HG03159 (cell line): ENCODE measurements around the gene CLN6.
A peak's percentile ranks its signal among the peaks of the same experiment; 100 is the strongest.
"Not testable (repeated sequence)": the region's sequence is repeated elsewhere in the genome, so short reads cannot be mapped to it uniquely, and the experiment has no call there.

Source experiments
- ATAC-seq: cut with Tn5 transposase; IDR thresholded peaks from one replicate; pipeline ENCODE4 v1.9.1; 2021; ENCODE audit warnings: mild to moderate bottlenecking, moderate library complexity; ENCODE audit not compliant: unreplicated experiment

CLN6 gene

DNA sequence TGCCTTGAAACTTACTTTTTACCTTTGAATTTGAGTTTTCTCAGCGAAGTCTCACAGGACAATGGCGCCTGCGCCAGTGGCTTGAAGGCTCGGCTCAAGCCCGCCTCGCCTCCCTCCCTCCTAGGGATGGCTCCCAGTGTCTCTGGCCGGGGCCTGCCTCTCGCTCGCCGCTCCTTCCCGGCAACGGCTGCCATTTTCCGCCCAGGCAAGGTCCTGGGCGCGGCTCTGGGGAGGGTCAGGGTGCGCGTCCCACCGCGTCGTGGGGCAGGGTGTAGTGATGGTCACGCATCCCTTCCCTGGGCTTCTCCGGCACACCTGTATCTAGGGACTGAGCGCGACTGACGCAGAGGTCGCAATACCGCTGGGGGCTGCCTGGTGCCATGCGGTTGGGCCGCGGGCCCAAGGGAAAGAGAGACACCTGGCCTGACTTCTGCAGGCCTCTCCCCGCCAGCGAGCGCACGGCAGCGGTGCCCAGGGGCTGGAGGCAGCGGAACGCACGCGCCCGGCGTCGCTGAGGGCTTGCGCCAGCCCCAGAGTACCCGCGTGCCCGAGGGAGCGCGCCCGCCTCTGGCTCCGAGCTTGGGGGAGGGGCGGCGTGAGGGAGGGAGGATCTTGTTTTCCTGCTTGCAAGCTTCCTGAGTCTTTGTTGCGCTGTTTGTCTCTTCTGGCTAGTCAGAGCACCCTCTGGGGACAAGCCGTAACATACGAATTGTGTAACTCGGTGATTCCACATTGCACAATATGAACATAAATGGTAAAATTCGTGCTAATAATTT is 27.3 kb upstream of the CLN6 start:
- ATAC-seq: no peak

DNA sequence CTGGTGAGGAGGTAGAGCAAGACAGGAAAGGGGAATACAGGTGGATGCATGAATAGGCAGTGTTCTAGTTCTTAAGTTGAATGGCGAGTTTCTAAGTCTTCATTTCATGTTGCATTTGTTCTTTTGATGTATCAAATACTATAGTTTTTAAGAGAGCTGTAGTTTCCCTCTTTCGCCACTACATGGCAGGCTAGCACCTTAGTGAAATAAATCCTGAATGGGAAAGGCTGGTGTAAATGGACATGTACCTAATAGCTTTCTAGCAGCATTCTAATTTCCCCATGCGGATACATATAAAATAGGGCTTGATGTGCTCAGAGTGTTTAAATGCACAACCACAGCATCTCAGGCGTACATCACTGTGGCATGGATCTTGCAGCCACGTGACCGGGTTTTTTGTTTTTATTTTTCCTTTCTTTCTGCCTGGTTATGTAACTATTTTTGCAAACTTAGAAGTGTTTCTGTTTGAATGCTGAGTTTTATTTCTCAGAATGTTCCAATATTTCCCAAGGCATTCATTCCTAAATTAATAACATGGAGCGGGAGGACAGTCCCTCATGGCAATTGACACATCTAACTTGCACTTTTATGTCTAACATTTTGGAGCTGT is 23.5 kb upstream of the CLN6 start:
- ATAC-seq: no peak

DNA sequence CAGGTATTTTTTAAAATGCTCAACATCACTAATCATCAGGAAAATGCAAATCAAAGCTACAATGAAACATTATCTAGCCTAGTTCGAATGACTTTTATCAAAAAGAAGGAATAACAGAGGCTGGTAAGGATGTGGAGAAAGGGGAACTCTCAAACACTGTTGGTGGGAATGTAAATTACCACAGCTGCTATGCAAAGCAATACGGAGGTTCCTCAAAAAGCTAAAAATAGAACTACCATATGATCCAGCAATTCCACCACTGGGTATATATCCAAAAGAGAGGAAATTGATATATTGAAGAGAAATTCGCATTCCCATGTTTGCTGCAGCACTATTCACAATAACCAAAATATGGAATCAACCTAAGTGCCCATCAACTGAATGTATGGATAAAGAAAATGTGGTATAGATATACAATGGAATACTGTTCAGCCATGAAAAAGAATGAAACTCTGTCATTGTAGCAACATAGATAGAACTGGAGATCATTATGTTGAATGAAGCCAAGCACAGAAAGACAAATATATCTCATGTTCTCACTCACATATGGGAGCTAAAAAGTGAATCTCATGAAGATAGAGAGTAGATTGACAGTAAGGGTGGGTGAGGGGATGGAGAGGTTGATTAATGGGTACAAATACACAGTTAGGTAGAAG is 19.7 kb upstream of the CLN6 start:
- no peak for ATAC-seq

DNA sequence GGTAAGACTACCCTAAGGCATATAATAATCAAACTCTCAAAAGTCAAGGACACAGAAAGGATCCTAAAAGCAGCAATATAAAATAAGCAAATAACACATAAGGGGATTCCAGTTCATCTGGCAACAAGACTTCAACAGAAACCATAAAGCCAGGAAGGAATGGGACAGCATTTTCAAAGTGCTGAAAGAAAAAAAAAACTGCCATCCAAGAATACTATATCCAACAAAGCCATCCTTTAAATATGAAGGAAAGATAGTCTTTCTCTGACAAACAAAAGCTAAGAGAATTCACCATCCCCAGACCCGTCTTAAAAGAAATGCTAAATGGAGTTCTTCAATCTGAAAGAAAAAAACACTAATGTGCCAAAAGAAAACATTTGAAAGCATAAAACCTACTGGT is 14.7 kb upstream of the CLN6 start:
- no peak for ATAC-seq

DNA sequence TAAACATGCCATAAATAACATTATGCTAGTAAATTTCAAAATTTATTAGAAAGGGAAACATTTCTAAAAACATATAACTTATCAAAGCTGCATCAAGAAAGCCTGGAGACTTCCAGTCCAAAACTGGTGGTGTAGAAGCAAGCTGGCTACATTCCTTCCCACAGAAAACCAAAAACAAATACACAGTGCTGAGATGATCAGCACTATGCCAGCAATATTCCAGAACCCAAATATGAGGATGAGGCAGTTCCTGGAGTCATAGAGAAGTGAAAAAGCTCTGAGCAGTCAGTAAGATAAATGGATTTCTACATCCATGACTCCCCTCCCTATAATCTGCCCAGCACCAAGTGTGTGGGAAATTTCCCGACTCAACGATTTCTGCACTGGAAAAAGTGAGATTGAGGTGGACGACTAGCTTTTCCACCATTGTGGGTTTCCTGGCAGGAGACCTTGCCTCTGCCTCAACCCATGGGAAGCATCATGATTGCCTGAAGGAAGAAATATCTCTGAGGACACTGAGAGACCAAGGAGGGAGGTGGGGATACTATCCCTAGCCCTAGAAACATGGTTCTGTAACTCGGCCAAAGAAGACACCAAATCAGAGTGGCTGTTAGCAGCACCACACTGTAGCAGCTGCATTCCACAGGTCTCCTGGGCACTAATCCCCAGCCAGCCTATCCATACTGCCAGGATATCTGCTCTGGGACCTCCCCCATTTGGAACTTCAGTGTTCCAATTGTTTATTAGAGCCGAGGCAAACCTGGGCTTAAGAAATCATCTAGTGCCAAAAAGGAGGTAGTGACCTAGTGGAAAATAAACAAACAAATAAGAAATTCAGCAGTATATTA is 11.8 kb upstream of the CLN6 start:
- ATAC-seq: no peak

DNA sequence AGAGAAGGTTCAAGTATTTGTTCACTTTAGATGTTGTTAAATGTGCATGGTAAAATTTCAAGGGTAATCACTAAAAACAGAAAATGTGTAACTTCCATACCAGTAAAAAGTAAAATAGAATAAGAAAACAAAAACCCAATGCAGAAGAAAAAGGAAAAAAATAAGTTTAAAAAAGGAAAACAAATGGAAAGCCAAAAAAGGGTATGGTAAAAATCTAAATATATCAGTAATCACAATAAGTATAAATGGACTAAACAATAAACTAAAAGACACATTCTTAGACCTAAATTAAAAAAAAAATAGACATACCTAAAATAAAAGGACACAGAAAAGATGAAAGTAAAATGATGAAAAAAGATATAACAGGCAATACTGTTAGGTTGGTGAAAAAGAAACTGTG is 9.5 kb upstream of the CLN6 start:
- no peak for ATAC-seq

DNA sequence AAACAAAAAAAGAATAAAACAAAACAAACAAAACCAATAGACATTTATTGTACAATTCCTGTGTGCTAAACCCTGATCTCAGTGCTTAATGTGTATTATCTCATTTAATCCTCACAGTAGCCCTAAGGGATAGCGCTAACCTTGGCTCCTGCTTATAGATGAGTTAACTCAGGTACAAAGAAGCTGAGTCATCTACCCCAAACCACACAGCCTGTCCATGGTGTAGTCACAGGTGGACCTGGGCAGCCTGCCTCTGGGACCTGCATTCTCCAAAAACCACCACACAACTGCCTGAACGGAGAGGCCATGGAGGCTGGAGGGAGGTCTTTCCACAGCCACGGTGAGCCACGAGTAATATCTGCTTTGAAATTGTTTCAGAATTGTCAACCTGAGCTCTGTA is 5.5 kb upstream of the CLN6 start:
- ATAC-seq: no peak

DNA sequence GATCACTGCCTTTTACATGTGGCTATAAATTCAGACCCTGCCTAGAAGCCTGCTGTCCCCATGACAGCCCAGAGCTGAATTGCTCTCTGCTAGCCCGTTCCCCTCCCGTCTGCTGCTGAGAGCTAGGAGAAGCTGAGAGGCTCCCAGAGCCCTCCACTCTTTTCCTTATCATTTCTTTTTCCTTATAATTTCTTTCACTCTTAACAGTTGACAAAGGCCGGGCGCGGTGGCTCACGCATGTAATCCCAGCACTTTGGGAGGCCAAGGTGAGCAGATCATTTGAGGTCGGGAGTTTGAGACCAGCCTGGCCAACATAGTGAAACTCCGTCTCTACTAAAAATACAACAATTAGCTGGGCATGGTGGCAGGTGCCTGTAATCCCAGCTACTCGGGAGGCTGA is 5.0 kb upstream of the CLN6 start:
- not testable (repeated sequence) for ATAC-seq

DNA sequence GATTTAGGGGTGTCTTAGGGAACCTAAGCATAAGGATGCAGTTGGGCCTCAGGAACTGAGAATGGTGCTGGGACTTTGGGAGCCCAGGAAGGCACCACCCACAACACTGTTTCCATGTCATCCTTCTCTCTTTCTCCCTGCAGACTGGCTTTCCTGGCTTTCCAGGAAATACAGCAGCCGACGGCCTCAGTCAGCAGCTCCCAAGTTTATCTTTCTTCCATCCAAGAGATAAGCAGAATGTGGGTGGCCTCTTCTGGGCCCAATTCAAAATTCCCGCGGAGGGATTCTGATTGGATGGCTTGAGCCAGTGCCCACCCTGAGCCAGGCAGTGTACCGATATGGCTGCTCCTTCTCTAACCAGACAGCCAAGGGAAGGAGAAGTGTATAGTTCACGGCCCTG is 4.5 kb upstream of the CLN6 start:
- no peak for ATAC-seq

DNA sequence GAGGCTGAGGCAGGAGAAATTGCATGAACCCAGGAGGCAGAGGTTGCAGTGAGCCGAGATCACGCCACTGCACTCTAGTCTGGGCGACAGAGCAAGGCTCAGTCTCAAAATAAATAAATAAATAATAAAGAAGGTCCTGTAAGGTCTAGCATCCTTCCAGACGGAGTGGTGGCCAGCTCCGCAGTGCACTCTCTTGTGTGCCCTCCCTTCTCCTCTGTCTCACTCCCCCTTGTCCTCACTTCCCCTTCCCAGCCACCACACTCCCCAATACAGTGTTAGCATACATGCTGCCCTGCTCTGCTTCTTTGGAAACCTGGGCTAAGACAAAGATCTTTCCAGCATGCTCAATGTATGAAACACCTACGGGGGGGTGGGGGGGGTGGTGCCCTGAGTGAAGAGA is 3.4 kb upstream of the CLN6 start:
- ATAC-seq: no peak

DNA sequence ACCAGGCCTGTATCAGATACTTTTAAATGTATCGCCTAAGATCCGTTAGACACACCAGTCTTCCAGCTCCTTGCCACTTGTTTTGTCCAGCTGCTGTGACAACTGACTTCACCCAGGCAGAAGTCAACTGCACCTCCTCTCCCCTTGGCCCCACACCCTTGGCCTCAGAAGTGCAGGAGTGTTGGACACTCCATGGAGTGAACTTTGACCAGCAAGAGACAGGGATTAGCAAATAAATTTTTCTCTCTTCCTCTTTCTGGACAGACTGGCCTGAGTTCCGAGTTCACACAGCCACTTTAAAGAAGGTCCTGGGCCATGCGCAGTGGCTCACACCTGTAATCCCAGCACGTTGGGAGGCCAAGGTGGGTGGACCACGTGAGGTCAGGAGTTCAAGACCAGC is 2.9 kb upstream of the CLN6 start:
- no peak for ATAC-seq

DNA sequence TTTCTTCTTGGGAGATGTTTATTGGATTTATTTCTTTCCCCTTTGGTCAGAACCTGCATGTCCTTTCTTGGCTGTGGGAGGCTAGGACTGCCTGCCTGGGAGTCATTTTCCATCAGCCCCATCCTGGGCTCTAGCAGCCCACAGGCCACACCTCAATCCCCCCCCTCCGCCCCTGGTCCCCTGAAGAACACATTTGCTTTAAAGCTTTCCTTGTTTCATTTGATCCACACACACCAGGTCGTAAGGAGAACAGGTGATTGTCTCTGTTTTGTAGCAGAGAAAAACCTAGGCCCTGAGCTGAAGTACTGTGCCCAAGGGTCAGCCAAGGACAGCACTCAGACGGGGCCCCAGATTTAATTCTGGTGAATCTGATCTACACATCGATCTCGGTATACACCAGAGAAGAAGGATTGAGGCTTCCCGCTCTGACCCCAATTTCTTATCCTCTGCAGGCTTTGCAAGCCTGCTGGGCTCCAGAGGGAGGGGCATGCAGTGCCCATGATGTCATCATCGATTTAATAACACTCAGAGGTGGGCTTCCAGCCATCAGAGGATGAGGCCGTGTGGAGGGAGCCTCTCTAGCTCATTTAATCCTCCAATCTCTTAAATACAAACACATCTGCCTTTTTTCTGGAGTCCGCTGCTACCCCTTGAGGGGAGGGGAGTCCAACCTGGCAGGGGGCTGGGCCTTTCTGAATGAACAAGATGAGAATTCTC is 1.7 kb upstream of the CLN6 start:
- ATAC-seq: no peak

DNA sequence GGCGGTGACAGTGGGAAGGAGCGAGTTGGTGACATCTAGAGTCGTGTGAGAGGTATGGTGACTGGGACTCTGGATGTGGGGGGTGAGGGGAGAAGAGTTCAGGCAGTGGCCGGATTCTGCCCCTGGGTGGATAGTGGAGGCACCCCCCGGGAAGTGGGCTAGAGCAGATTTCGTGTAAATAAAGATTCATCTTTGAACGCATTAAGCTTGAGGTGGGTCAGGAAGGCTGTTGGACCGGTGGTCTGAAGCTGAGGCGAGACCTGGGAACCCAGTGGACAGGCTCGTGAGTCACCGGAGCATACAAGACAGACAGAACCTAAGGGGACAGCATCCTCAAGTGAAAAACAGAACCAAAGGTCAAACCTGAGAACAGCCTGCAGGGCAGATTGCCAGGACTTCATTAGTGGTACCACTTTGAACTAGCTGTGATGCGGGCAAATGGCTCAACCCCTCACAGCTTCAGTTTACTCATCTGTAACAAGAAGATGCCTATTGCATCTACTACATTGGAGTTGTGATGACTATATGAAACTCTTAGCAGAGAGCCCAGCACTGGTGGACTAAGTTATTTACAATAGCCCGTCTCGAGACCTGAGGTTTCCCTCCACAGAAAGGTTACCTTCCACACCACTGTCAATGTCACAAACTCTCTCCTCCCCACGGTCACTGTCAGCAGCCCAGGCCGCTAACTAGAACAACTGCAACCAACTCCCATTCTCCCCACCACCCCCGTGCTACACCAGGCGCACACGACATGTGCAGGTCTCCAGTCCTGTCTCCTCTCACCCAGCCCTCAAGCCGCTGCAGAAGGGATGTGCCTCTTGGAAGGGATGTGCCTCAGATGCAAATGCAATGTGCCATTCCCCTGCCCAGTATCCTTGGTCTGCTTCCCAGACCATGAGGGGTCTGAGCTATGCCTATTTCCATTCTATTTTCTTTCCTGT is 901 bp upstream of the CLN6 start:
- ATAC-seq: no peak

DNA sequence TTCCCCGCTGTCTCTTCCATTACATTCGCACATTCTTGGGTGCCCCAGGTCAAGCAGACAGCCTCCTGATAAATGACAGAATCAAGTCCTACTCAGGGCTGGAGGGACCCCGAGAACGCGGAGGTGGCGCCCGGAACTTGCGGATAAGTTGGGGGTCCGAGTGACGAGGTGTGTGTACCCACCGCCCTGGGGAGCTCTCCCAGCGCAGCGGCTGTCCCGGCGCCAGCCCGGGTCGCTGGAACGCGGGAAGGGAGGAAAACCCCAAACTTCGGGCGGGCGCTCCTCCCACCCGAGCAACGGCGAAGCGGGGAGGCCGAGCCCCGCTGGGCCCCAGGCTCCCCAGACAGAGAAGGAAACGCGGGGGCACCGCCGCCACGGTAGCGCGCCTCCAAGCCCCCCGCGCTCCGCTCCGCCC is 550 bp downstream of the CLN6 start:
- ATAC-seq: peak; percentile 0

DNA sequence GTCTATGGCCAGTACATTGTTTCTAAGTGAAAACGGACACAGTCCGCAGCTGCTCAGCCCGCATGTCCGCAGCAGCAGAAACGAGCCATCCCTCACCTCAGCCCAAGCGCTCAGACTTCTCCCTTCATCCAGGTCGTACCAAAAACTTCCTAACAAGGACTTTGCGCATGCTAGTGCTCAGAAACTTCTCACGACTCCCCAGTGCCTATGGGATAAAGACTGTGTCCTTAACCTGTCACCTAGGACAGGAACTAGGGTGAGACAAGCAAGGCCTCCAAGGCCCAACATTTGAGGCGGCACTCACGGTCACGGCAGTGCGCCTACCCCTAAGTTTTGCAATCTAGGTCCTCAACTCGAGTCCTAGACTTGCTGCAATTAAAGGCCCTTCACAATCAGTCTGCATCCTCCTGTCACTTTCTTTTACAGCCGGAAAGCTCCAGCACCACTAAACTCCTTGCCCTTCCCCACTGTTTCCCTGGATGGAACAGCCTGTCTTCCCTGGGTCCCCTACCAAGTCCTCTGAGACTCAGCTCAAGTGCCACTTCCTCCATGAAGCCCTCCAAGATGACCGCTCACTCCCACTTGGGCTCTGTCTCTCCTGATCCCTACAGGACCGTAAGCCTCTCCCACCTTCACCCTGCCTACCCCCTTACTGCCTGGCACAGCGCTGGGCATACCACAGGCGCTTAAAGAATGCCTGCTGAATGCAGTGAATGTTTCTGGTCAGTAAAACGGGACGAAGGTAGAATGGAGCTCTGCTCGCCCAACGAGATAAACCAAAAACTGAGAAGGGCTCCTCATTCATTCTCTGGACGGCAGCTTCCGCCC is 1.2 kb downstream of the CLN6 start:
- ATAC-seq: no peak

DNA sequence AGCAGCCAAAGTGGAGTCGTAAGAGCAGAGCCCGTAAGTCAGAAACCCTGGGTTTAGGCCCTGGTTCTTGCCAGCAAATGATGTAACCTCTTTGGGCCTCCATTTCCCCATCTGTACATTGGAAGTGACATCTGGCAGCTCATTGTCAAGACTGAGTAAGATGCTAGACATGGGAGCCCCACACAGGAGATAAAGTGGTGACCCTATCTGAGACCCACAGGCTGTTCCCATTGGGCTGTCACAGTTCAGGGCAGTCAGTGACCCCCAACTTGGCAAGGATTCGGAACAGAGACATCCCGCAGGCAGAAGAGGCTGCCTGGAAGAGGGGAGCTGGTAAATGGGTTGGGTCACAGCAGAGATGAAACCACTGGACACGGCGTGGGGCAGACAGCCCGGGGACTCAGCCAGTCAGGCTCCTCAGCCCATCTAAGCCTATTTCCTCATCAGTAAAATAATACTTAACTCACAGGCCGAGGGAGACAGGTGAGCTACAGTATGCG is 1.8 kb downstream of the CLN6 start:
- ATAC-seq: no peak

DNA sequence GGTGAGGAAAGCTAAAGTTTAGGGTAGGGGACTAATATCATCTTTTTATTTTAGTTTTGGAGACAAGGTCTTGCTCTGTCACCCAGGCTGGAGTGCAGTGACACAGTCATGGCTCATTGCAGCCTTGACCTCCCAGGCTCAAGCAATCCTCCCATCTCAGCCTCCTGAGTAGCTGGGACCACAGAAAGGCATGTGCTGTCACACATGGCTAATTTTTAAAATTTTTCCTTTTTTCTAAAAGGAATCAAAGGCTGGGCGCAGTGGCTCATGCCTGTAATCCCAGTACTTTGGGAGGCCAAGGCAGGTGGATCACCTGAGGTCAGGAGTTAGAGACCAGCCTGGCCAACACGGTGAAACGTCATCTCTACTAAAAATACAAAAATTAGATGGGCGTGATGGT is 4.1 kb downstream of the CLN6 start:
- not testable (repeated sequence) for ATAC-seq

DNA sequence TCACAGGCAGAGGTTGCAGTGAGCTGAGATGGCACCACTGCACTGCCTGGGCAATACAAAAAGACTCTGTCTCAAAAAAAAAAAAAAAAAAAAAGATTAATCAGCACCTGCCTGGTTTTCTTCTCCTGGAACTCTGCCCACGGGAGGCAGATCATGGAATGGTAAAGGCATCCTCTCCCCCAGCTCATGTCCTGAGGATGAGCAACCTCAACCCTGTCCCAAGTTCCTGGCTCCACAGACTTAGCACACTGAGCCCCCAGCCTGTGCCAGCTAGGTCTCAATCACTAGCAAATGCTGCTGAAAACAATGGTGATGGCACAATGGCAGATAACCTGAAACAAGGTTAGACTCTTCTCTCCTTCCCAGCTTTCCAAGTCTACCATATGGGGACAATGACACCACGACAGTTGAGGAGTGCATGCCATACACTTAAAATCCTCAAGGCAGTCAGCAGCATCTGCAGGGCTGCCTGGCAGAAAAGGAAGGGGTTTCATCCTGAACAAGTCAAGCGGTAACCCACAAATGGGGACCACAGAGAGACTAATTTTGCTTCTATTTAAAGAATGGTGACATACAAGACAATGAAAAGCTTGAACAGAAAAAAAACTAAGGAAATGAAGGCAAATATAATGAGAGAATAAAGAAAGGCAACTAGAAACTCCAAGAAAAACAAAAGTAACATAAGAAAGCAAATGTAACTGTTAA is 4.8 kb downstream of the CLN6 start:
- no peak for ATAC-seq
